Measurements from ENCODE around the gene TMEM132E.

The TMEM132E gene

GRCh38 chr17:34668206-34668605, 88.8 kb downstream of the TMEM132E start:
- DNase-seq = no peak

DNA sequence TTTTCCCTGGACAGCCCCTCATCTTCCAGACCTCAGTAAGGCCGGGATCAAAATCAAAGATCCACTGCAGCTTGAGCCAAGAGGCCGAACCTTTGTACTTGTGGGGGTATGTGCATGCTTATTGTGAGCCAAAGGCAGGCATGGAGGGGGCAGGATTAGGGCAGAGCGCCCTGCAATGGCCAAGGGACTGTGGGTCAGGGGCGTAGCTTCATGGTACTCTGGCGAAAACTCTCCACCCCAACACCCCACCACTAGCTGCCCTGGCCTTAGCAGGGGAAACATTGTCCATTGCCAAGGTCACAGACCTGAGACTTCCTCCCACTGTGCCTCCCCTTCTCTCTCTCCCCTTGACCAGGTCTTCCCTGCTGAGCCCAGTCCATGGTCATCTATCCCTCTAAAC, 90.1 kb downstream of the TMEM132E start:
- DNase-seq = no peak

GRCh38 chr17:34670618-34671017, 91.2 kb downstream of the TMEM132E start:
- no peak for DNase-seq

- no peak for DNase-seq
These were observed 91.8 kb downstream of the TMEM132E start for GRCh38 chr17:34671191-34671590.

GRCh38 chr17:34672176-34672785, 92.9 kb downstream of the TMEM132E start:
- DNase-seq = no peak

- no peak for DNase-seq
These were observed 94.1 kb downstream of the TMEM132E start for GRCh38 chr17:34673516-34673915.

DNA sequence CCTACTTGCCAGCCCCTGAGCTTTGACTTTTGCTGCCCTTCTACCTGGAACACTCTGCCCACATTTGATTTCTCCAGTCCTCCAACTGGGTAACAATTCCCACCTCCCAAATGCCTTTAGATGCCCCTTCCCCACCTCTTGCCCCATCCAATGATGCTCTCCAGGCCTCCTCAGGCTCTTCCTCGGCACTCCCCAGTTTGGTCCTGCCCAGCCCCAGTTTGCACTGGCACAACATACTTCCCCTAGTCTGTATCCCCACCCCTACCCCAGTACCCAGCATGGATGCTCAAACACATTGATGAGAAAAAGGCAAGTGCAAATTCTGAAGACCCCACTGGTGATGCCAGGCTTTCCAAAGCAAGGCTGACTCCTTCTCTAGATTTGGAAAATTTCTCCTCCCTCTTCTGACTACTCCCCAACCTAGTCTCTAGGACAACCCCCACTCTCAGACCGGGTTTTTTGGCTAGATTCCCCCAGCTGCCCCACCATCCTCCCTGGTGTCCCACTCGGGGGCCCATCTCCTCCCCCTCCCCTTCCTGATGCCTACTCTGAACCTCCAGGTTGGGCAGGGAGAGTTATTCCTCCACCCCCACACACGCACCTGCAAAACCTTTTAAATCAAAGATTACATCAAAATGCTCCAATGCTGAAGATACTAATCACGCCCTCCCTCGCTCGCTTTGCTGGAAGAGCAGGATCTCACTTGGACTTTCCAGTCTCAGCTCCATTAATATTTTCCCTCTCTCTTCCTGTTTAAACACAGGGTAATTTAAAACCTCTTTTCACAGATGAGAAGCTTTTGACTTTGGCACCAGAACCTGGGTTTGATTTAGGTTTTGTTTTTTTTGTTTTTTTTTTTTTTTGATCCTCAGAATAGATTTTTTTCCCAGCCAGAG, 94.9 kb downstream of the TMEM132E start:
- no peak for DNase-seq

DNA sequence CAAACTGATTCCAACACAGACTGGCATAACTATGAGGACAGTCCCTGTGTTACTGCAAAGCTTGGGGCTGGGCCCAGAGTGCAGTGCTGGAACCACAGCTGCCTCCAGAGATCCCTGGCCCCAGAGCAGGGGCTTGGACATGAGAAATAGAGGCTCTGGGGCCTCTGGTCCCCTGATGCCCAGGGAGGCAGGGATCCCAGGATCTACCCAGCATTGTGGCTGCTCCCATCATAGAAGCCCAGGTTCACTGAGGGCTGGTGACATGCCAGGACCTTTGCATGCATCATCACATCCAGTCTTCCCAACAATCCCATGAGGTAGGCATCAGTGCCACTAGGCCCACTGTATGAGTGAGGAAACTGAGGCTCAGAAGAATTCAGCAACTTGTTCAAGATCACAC, 95.8 kb downstream of the TMEM132E start:
- no peak for DNase-seq

DNA sequence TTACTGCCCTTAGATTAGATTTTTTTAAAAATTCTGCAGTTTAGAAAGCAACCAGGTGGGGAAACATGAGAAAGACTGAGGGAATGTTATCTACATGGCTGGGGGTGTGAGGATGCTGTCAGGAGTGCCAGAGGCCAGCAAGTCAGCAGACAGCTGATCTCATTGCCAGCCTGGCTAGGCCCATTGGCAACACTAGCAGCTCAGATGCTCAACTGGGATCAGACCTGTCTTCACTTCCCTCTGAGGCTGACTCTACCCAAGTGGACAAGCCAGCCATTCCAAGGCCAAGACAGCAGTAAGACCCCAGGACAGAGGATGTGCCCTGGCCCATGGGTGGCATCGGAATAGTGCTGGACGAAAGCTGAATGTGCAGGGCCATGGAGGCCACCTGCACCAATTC, 96.2 kb downstream of the TMEM132E start:
- no peak for DNase-seq

- no peak for DNase-seq
These were observed 100.8 kb downstream of the TMEM132E start for GRCh38 chr17:34680151-34680550.

DNA sequence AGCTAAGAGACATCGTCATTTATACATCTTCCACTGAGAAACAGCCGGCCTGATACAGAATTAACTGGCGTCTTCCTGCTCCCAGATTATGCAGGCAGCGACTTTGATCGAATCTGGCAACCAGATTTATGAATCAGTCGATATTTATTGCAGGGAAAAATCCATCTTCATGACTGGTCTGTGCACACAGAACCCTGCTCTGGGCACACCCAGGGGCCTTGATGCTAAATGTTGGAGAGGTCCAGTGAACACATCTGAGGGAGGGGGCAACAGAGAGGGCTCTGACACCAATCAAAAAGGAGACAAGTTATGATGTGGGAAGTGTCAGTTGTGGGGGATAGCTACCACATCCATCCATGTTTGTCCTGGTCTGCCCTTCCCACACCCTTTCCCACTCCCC, 102.9 kb downstream of the TMEM132E start:
- no peak for DNase-seq

GRCh38 chr17:34683390-34683789, 104.0 kb downstream of the TMEM132E start:
- no peak for DNase-seq
